HG03159 (cell line): Measurements from ENCODE around the gene PTPRM.

Source experiments
- ATAC-seq: cut with Tn5 transposase; IDR thresholded peaks from one replicate; pipeline ENCODE4 v1.9.1; 2021; ENCODE audit warnings: mild to moderate bottlenecking, moderate library complexity; ENCODE audit not compliant: unreplicated experiment

The PTPRM gene

GRCh38 chr18:8073167-8073566 is 506.1 kb downstream of the PTPRM start:
- no peak for ATAC-seq

DNA sequence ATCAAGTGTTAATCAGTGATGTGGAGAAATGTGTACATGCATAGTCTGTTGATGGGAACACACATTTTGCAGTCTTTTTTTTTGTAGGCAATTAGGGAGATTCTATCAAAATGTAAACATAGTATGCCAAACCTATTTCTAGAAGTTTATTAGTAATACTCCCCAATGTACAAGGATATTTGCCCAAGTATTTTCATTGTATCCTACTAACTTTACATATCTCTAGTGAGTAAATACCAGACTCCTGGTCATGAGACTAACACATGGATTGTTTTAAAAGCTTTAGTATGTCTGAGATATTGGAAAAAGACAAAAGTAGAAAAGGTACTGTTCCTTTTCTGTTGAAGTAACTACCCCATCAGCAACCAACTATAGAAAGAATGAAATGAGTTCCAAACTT is 513.0 kb downstream of the PTPRM start:
- ATAC-seq = no peak

DNA sequence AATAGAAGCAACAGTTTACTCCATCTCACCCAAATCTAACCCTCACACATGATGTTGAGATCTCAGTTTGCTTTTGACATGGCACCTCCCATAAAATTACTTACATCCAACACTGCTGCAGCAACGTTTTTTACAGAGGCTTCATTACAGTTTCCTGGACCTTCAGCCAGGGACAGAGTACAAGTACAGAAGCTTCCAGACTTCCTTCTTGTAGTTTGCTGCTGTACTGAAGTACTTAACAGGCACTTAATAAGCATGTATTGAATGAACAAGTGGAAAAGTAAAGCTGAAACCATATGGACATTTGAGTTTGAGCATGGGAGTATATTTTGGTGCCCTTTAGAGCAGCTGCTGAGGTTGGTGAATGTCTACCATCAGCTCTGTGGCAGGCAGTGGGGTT is 514.2 kb downstream of the PTPRM start:
- ATAC-seq = no peak

GRCh38 chr18:8081872-8082553 is 514.9 kb downstream of the PTPRM start:
- ATAC-seq = no peak

DNA sequence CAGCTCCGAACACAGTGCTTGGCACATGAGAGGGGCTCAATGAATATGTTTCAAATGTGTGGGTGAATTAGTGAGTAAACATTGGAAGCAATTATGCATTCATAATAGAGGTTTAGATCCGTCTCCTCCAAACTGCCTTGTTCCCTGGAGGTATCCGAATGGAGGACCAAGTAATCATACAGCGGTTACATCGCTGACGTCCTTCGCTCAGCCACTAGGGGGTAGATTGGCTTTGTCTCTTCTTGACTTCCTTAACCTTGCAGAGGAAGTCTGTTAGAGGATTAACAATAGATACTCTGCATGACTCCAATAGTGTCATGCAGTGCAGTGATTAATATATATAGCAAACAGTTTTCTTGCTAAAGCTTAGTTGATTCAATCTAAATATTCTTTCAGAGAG is 517.0 kb downstream of the PTPRM start:
- ATAC-seq = no peak

GRCh38 chr18:8088626-8089025 is 521.5 kb downstream of the PTPRM start:
- no peak for ATAC-seq

- ATAC-seq = no peak
Observed at GRCh38 chr18:8091035-8091434, 523.9 kb downstream of the PTPRM start.

DNA sequence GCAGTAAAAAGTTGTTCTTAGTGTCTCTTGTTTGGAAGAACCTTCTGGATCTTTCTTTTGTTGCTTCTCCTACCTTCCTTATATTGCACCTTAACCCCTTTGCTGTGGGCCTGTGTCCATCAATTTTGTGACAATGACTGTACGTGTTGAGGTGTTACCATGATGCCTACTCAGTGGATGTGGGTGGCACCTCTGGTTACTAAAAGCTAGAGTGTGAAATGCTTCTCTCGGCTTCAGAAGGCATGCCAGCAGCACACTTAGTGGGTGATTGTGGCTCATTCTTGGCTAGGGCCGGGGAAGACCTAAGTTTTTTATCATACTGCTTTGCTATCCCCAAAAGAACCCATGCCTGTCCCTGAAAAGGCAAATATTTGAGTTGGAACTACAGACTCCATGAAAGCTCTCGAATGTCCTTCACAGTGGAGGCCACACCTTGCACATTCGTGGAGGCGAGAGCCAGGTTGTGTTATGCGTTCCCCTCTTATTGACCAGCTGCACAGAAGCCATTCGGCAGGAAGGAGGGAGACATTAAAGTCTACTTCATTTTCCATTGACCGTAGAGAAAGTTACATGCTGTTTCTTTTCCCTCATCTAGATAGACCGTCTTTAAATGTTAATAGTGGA is 528.9 kb downstream of the PTPRM start:
- ATAC-seq = no peak

- ATAC-seq = no peak
Observed at GRCh38 chr18:8097399-8097798, 530.3 kb downstream of the PTPRM start.

GRCh38 chr18:8097927-8098326 is 530.8 kb downstream of the PTPRM start:
- ATAC-seq = no peak

DNA sequence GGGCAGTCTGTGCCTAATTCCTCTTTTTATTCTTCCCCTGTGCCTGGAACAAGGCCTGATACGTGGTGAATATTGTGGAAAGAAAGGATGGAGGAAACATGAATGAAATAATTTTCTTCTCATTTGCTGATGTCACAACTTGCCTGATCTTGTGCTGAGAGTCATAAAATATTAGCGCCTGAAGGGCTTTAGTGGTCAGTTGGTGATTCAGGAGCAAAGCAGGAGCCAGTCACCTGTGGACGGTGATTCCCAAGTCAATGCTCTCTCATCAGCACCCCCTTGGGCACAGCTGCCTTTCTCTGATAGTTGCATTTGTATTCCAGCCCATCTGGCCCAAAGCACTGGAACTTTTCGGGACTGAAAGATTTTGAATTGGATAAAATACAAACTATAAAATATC is 539.5 kb downstream of the PTPRM start:
- no peak for ATAC-seq

GRCh38 chr18:8107426-8107825 is 540.3 kb downstream of the PTPRM start:
- ATAC-seq = no peak

DNA sequence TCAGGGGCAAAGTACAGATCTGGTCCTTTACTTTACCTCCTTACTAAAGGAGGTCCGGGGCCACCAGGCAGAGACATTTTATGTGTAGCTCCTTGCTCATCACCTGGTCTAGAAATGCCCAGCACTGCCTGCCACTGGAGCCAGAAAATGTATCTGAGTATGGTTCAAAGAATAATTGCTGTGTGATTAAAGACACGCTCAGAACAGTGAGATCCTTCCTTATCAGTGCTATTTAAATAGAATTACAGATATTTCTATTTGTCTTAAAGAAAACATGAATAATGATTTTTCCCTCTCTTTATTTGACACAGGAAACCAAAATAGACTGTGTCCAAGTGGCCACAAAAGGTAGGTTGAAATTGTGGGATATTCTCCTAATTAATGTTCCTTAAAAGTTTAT is 547.4 kb downstream of the PTPRM start:
- ATAC-seq = no peak

DNA sequence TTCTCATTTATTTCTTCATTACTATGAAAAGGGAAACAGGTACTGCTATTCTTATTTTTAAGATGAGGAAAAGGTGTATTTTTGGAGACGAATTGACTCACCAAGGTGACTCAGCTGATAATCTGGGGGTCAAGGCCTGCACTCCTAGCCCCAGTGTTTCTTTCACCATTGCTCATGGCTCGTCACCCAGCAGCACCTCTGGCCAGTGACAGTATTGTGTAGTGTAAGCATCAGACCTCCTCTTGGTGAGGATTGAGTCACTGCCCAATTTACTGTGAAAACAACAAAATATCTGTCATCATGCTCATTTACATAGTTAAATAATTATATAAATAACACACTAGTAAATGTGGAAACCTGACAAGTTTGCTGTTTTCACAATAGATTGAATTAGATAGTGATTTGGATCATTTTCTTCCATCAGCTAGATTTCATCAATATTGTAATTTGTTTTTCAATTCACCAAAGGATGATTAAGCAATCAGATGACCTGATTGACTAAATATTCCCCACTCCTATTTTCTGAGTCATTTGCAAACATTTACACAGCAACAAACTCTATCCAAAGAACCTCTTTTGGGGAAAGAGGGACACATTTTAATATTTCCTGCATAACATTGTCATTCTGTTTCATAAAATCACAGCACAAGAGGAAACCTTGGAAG is 549.4 kb downstream of the PTPRM start:
- no peak for ATAC-seq

- no peak for ATAC-seq
Observed at GRCh38 chr18:8117006-8117371, 549.9 kb downstream of the PTPRM start.

DNA sequence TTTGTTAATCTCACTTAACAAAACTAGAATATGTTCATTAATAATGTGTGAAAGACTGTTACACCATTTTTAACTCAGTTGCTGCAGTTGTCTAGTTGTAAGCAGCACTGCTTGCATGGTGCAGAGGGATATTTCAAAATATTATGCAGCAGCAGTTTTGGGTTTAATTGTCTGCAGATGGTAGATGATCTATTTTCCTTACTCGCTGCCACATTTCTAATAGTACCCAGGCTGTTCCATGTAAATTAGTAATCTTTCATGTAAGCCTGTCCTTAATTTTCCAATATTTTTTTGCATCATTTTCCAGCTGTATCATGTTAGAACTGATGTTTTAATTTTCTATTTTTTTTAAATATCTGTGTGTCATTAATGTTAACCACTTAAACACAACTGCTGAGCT is 554.0 kb downstream of the PTPRM start:
- ATAC-seq = no peak

GRCh38 chr18:8121942-8122480 is 554.9 kb downstream of the PTPRM start:
- no peak for ATAC-seq

- ATAC-seq = no peak
Observed at GRCh38 chr18:8124232-8125146, 557.4 kb downstream of the PTPRM start.

DNA sequence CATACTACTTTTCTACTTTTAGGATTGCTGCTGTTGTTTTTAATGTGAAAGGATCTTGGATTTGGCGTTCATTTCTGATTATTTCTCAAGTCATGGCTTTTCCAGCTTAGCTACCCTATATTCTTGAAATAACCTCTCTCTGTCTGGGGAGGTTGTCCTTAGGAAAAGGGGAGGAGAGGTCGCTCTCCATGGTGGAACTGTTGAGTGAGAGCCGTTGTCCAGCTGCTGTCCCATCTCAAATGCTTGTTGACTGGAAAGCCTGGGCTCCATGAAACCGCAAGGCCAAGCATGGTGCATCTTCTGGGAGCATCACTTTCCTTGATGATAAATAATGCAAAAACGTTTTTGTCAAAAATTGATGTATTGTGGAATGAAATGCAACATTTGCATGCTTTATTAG is 563.0 kb downstream of the PTPRM start:
- no peak for ATAC-seq

DNA sequence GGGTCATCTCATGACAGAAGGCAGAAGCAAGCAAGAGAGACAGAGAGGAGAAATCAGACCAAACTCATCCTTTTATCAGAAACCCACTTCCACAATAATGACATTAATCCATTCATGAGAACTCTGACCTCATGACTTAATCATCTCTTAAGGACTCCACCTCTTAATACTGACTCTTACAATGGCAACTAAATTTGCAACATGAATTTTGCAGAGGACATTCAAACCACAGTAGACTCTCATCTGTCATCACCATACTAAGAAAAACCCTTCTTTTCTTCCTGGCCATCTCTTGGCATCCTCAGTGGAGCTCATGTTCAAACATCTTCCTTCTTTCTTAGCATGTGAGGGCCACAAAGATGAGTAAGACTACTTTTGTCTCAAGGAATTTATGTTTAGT is 565.9 kb downstream of the PTPRM start:
- no peak for ATAC-seq

- no peak for ATAC-seq
Observed at GRCh38 chr18:8133888-8134287, 566.8 kb downstream of the PTPRM start.
